Thoracic aorta (tissue), 2 donors: ENCODE measurements around the gene SCRT2. TPM values are rescaled to one million over a fixed set of nuclear protein-coding genes. Genes with fewer than 3 reads are reported as not detected.

Source experiments
- ATAC-seq: fragments of 150-250 bp; one replicate; pipeline ENCODE4 v1.8.0; 2017; ENCODE audit warnings: low read depth; ENCODE audit not compliant: insufficient number of reproducible peaks, low FRiP score
- DNase-seq: peaks from one replicate; pipeline ENCODE4 v3.0.0-alpha.2; 2020; ENCODE audit warnings: low spot score
- H3K27ac ChIP-seq, 2 donors: fragments of 200-600 bp; sonication (generic); 1 replicate in 1 of 2; 2 replicates in 1 of 2; pipeline ENCODE4 v1.5.1; 2016; ENCODE audit warnings: mild to moderate bottlenecking in 2 of 2, moderate library complexity in 2 of 2
- H3K27me3 ChIP-seq: fragments of 200-600 bp; sonication (generic); replicated peaks from 2 replicates; pipeline ENCODE4 v1.6.0; 2016; ENCODE audit warnings: mild to moderate bottlenecking; ENCODE audit not compliant: insufficient read depth
- H3K36me3 ChIP-seq: fragments of 200-600 bp; sonication (generic); one replicate; pipeline ENCODE4 v1.5.1; 2016
- H3K4me1 ChIP-seq, 2 donors: fragments of 200-600 bp; sonication (generic); 1 replicate in 1 of 2; 2 replicates in 1 of 2; pipeline versions ENCODE4 v1.5.1 to v1.6.0; 2016; ENCODE audit warnings: low read depth in 2 of 2, mild to moderate bottlenecking in 1 of 2; ENCODE audit not compliant: control insufficient read depth in 1 of 2
- H3K4me3 ChIP-seq: fragments of 200-600 bp; sonication (generic); 2 replicates; pipeline ENCODE4 v1.5.1; 2016; ENCODE audit warnings: mild to moderate bottlenecking
- H3K9me3 ChIP-seq: fragments of 200-600 bp; sonication (generic); 2 replicates; pipeline ENCODE4 v1.5.1; 2016
- CTCF ChIP-seq: fragments of 200-600 bp; sonication (generic); IDR thresholded peaks from one replicate; pipeline ENCODE4 v1.5.1; 2019; ENCODE audit warnings: antibody characterized with exemption
- total RNA-seq, 2 donors: library from RNA; depleted of rRNA; stranded (reverse); fragments of >200 nt; gene quantifications; one replicate each; pipeline versions ENCODE4 v1.1.0 to v1.2.3, GENCODE V29; 2016

Gene SCRT2
- total RNA-seq, 2 donors from 2014 or later = not detected

DNA sequence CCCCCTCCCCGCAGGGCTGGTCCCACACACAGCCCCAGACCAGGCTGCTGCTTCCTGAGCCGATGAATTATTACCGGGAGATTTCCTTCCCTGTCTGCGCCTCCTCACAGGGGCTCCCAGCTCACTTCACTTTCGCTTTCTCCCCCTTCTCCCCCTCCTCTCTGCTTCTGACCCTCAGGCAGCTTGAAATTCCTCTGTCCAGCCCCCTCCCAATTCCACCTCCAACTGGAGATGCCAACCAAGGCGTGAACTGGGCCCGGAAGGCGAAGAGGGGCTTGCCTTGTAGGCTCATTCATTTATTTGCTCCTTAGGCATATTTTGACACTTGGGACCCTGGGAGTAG, 63.8 kb downstream of the SCRT2 start:
- Histone ChIP-seq H3K27ac (no peak overlapping the region), H3K36me3 (no peaks in the 10 kb centered on the region), H3K9me3 (no peaks in the 10 kb centered on the region), H3K4me1 (no peaks in the 10 kb centered on the region), H3K27me3 (peaks cover 13% of the 10 kb centered on the region), H3K4me3 (no peak overlapping the region)
- no peak for DNase-seq
- no peak for TF ChIP-seq CTCF
- ATAC-seq = no peak

Other genes starting within 250 kb of the SCRT2 start
- gene TBC1D20, start 213.3 kb downstream of the SCRT2 start, total RNA-seq = 10 to 100 TPM; 33.8 to 40.0 TPM
- 10 to 100 TPM; 83.9 to 90.7 TPM for gene CSNK2A1, start 132.0 kb downstream of the SCRT2 start, total RNA-seq
- gene TCF15, start 65.5 kb downstream of the SCRT2 start, total RNA-seq = not detected
- 10 to 100 TPM; 41.7 to 49.4 TPM for gene SRXN1, start 22.6 kb downstream of the SCRT2 start, total RNA-seq
- gene SLC52A3, start 92.7 kb upstream of the SCRT2 start, total RNA-seq = 1 to 10 TPM in 1 of 2 donors, under 1 TPM in 1; 0.54 to 1.5 TPM
- 1 to 10 TPM in 1 of 2 donors, under 1 TPM in 1; 0.81 to 3.5 TPM for gene FAM110A, start 157.9 kb upstream of the SCRT2 start, total RNA-seq
- gene ANGPT4, start 240.5 kb upstream of the SCRT2 start, total RNA-seq = 1 to 10 TPM; 1.4 to 1.6 TPM